ENCODE data around the gene NRN1L.

DNA sequence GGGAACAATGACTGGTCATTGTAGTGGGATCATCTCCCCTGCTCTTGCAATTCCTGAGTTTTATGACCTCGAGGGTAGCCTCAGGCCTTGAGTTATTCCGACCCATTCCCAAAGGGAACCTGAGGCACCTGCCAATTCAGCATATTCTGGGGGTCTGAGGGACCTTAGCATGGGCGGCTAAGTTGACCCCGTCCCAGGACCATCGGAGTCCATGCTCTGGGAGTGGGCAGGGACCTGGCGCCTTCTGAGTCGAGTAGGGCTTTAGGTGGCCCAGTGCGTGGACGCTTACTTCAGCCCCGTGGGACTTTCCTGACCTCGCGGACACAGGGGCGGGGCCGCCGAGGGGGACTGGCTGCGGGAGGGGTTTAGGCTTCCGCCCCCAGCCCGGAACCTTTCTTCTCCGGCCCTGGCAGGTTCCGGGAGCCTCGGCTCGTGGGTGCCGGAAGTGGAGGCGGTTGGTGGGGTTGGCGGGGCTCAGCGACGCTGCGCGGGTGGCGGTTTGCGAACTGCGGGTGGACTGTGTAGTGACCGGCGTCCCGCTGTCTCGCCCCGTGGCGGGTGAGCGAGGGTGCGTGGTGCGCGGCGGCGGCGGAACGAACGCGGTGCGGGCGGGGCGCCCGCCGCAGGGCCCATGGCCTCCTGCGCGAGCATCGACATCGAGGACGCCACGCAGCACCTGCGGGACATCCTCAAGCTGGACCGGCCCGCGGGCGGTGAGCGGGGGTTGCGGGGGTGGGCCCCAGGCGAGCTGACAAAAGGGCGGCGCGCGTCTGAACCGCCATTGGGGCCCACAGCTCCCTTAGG, 11.9 kb upstream of the NRN1L start, which contains the start of gene EDC4:
- peak; percentile 62 for TF ChIP-seq POLR2A (IDR thresholded peaks at IDR 0.05; ENCODE audit: low read length)
- no peak for TF ChIP-seq GATA1 (IDR thresholded peaks at IDR 0.05; ENCODE audit: low read depth, low read length)
